ENCODE data around the gene FAM151B. TPM values are rescaled to one million over a fixed set of nuclear protein-coding genes. Genes with fewer than 3 reads are reported as not detected.
"Not testable (repeated sequence)": the region's sequence is repeated elsewhere in the genome, so short reads cannot be mapped to it uniquely, and the experiment has no call there.

FAM151B gene
- total RNA-seq, 1 experiment from 2014 or later: 0.60 TPM

DNA sequence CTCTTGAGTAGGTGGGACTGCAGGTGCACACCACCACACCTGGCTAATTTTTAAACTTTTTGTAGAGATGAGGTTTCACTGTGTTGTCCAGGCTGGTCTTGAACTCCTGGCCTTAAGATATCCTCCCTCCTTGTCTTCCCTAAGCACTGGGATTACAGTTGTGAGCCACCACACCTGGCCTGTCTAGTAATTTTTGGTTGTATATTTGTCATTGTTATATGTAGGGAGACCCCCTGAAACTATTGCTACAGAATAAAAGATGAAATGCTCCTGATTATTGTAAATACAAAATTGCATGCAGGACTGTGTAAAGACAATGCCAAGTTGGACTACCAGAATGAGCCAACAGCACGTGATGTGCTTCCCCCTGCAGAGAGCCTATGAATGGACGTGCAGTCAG is 17.3 kb upstream of the FAM151B start:
- H3K27me3 ChIP-seq (ENCODE audit: low read length); H3K4me1 ChIP-seq (ENCODE audit: low read length); H3K4me2 ChIP-seq (ENCODE audit: low read depth, low read length, poor library complexity, severe bottlenecking); H3K79me2 ChIP-seq (ENCODE audit: low read length); DNase-seq; H3K9me2 ChIP-seq (replicated peaks; ENCODE audit: insufficient read depth, low read length); H3K27ac ChIP-seq (ENCODE audit: low read length); H3K4me3 ChIP-seq (ENCODE audit: low read length); H2AFZ ChIP-seq (ENCODE audit: low read length); H3K9me3 ChIP-seq (ENCODE audit: low read length); H3K9ac ChIP-seq (ENCODE audit: low read length); H4K20me1 ChIP-seq (ENCODE audit: insufficient read depth, low read depth, low read length): not testable (repeated sequence)
- H3K36me3 ChIP-seq (ENCODE audit: insufficient read depth, low read length): peaks cover 60% of the 10 kb centered on the region

GRCh38 chr5:80474929-80475328 is 13.0 kb upstream of the FAM151B start:
- Histone ChIP-seq H3K27ac (ENCODE audit: low read length) (no peak overlapping the region), H3K9me3 (ENCODE audit: low read length) (no peaks in the 10 kb centered on the region), H3K27me3 (ENCODE audit: low read length) (no peaks in the 10 kb centered on the region), H3K36me3 (ENCODE audit: insufficient read depth, low read length) (peaks cover 32% of the 10 kb centered on the region), H3K4me3 (ENCODE audit: low read length) (no peak overlapping the region), H3K79me2 (ENCODE audit: low read length) (no peaks in the 10 kb centered on the region), H3K9me2 (replicated peaks; ENCODE audit: insufficient read depth, low read length) (no peaks in the 10 kb centered on the region), H2AFZ (ENCODE audit: low read length) (no peak overlapping the region), H3K9ac (ENCODE audit: low read length) (no peak overlapping the region), H4K20me1 (ENCODE audit: insufficient read depth, low read depth, low read length) (no peaks in the 10 kb centered on the region), H3K4me2 (ENCODE audit: low read depth, low read length, poor library complexity, severe bottlenecking) (no peak overlapping the region), H3K4me1 (ENCODE audit: low read length) (no peaks in the 10 kb centered on the region)
- no peak for DNase-seq

DNA sequence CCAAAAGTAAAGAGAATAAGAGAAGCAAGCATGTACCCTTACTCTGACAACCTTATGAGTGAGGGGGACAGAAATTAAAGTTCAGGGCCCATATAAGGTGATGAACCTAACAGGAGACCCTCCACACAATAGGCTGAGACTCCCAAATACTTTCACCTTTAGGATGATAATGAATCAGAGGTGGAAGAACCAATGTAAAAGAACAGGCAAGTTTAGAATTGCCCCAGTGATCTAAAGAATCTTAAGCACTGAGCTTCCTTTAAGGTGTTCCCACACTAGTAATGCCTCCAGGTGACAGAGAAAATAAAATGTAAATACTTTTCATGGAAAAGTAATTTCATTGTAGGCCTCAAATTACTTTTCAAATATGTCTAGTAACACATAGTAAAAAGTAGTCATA is 8.2 kb upstream of the FAM151B start:
- Histone ChIP-seq H3K79me2 (ENCODE audit: low read length) (no peaks in the 10 kb centered on the region), H3K4me2 (ENCODE audit: low read depth, low read length, poor library complexity, severe bottlenecking) (no peak overlapping the region), H3K9me3 (ENCODE audit: low read length) (no peaks in the 10 kb centered on the region), H3K4me1 (ENCODE audit: low read length) (no peaks in the 10 kb centered on the region), H3K27ac (ENCODE audit: low read length) (no peak overlapping the region), H3K9me2 (replicated peaks; ENCODE audit: insufficient read depth, low read length) (no peaks in the 10 kb centered on the region), H3K4me3 (ENCODE audit: low read length) (no peak overlapping the region), H2AFZ (ENCODE audit: low read length) (no peak overlapping the region), H3K27me3 (ENCODE audit: low read length) (no peaks in the 10 kb centered on the region), H4K20me1 (ENCODE audit: insufficient read depth, low read depth, low read length) (no peaks in the 10 kb centered on the region), H3K36me3 (ENCODE audit: insufficient read depth, low read length) (peaks cover 14% of the 10 kb centered on the region; the same call in 1 of the 2 replicates), H3K9ac (ENCODE audit: low read length) (no peak overlapping the region)
- DNase-seq: no peak

GRCh38 chr5:80480354-80480753 is 7.5 kb upstream of the FAM151B start:
- Histone ChIP-seq H2AFZ (ENCODE audit: low read length) (no peak overlapping the region), H3K27me3 (ENCODE audit: low read length) (no peaks in the 10 kb centered on the region), H3K4me2 (ENCODE audit: low read depth, low read length, poor library complexity, severe bottlenecking) (no peak overlapping the region), H3K79me2 (ENCODE audit: low read length) (no peaks in the 10 kb centered on the region), H4K20me1 (ENCODE audit: insufficient read depth, low read depth, low read length) (no peaks in the 10 kb centered on the region), H3K27ac (ENCODE audit: low read length) (no peak overlapping the region), H3K9me2 (replicated peaks; ENCODE audit: insufficient read depth, low read length) (no peaks in the 10 kb centered on the region), H3K36me3 (ENCODE audit: insufficient read depth, low read length) (peaks cover 7% of the 10 kb centered on the region; the same call in 1 of the 2 replicates), H3K4me3 (ENCODE audit: low read length) (no peak overlapping the region), H3K9ac (ENCODE audit: low read length) (no peak overlapping the region), H3K9me3 (ENCODE audit: low read length) (no peaks in the 10 kb centered on the region), H3K4me1 (ENCODE audit: low read length) (no peaks in the 10 kb centered on the region)
- no peak for DNase-seq

- Histone ChIP-seq H4K20me1 (ENCODE audit: insufficient read depth, low read depth, low read length) (no peaks in the 10 kb centered on the region), H3K9me3 (ENCODE audit: low read length) (no peaks in the 10 kb centered on the region), H3K4me3 (ENCODE audit: low read length) (no peak overlapping the region), H3K4me2 (ENCODE audit: low read depth, low read length, poor library complexity, severe bottlenecking) (no peak overlapping the region), H2AFZ (ENCODE audit: low read length) (no peak overlapping the region), H3K4me1 (ENCODE audit: low read length) (no peaks in the 10 kb centered on the region), H3K27ac (ENCODE audit: low read length) (no peak overlapping the region), H3K79me2 (ENCODE audit: low read length) (no peaks in the 10 kb centered on the region), H3K9ac (ENCODE audit: low read length) (no peak overlapping the region), H3K9me2 (replicated peaks; ENCODE audit: insufficient read depth, low read length) (no peaks in the 10 kb centered on the region), H3K27me3 (ENCODE audit: low read length) (no peaks in the 10 kb centered on the region), H3K36me3 (ENCODE audit: insufficient read depth, low read length) (peaks cover 7% of the 10 kb centered on the region; the same call in 1 of the 2 replicates)
- peak; percentile 86 for DNase-seq
These were observed 6.6 kb upstream of the FAM151B start for GRCh38 chr5:80481019-80481893.

DNA sequence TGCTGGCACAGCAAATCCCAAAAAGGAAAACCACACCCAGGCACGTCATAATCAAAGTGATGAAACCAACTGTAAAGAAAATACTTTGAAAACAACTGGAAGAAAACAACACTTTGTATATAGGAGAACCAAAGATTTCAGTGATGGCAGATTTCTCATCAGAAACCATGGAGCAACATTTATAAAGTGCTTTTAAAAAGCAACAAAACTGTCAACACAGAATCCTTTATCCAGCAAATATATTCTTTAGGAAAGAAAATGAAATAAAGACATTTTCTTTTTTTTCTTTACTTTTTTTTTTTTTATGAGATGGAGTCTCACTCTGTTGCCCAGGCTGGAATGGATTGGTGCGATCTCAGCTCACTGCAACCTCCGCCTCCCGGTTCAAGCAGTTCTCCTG is 5.3 kb upstream of the FAM151B start:
- Histone ChIP-seq H3K79me2 (ENCODE audit: low read length) (no peaks in the 10 kb centered on the region), H3K4me3 (ENCODE audit: low read length) (no peak overlapping the region), H4K20me1 (ENCODE audit: insufficient read depth, low read depth, low read length) (no peaks in the 10 kb centered on the region), H3K4me1 (ENCODE audit: low read length) (peaks cover 3% of the 10 kb centered on the region), H2AFZ (ENCODE audit: low read length) (no peak overlapping the region), H3K9ac (ENCODE audit: low read length) (no peak overlapping the region), H3K9me3 (ENCODE audit: low read length) (no peaks in the 10 kb centered on the region), H3K27ac (ENCODE audit: low read length) (no peak overlapping the region), H3K4me2 (ENCODE audit: low read depth, low read length, poor library complexity, severe bottlenecking) (no peak overlapping the region), H3K36me3 (ENCODE audit: insufficient read depth, low read length) (no peaks in the 10 kb centered on the region), H3K9me2 (replicated peaks; ENCODE audit: insufficient read depth, low read length) (no peaks in the 10 kb centered on the region), H3K27me3 (ENCODE audit: low read length) (no peaks in the 10 kb centered on the region)
- no peak for DNase-seq

- Histone ChIP-seq H3K9me2 (replicated peaks; ENCODE audit: insufficient read depth, low read length) (no peaks in the 10 kb centered on the region), H3K36me3 (ENCODE audit: insufficient read depth, low read length) (no peaks in the 10 kb centered on the region), H2AFZ (ENCODE audit: low read length) (no peak overlapping the region), H3K4me2 (ENCODE audit: low read depth, low read length, poor library complexity, severe bottlenecking) (no peak overlapping the region), H3K9ac (ENCODE audit: low read length) (no peak overlapping the region), H3K79me2 (ENCODE audit: low read length) (no peaks in the 10 kb centered on the region), H3K9me3 (ENCODE audit: low read length) (no peaks in the 10 kb centered on the region), H3K4me1 (ENCODE audit: low read length) (peaks cover 5% of the 10 kb centered on the region), H3K4me3 (ENCODE audit: low read length) (no peak overlapping the region), H3K27me3 (ENCODE audit: low read length) (no peaks in the 10 kb centered on the region), H3K27ac (ENCODE audit: low read length) (no peak overlapping the region), H4K20me1 (ENCODE audit: insufficient read depth, low read depth, low read length) (no peaks in the 10 kb centered on the region)
- no peak for DNase-seq
These were observed 4.2 kb upstream of the FAM151B start for GRCh38 chr5:80483636-80484232.

- Histone ChIP-seq H3K9me2 (replicated peaks; ENCODE audit: insufficient read depth, low read length) (no peaks in the 10 kb centered on the region), H4K20me1 (ENCODE audit: insufficient read depth, low read depth, low read length) (no peaks in the 10 kb centered on the region), H3K36me3 (ENCODE audit: insufficient read depth, low read length) (no peaks in the 10 kb centered on the region), H3K4me3 (ENCODE audit: low read length) (peak overlapping the region; percentile 75; the same call in 1 of the 2 replicates), H3K4me2 (ENCODE audit: low read depth, low read length, poor library complexity, severe bottlenecking) (peak overlapping the region; percentile 82), H2AFZ (ENCODE audit: low read length) (no peak overlapping the region), H3K27me3 (ENCODE audit: low read length) (no peaks in the 10 kb centered on the region), H3K9me3 (ENCODE audit: low read length) (no peaks in the 10 kb centered on the region), H3K79me2 (ENCODE audit: low read length) (no peaks in the 10 kb centered on the region), H3K9ac (ENCODE audit: low read length) (peak overlapping the region; percentile 23; the same call in 1 of the 2 replicates), H3K27ac (ENCODE audit: low read length) (no peak overlapping the region), H3K4me1 (ENCODE audit: low read length) (peaks cover 5% of the 10 kb centered on the region)
- DNase-seq: no peak
These were observed 464 bp upstream of the FAM151B start for GRCh38 chr5:80487444-80487828.
